MM.1S (cell line): Measurements from ENCODE around the gene ROMO1.
A peak's percentile ranks its signal among the peaks of the same experiment; 100 is the strongest.

Experiments
- DNase-seq: peaks from one replicate; pipeline ENCODE4 v3.0.0-alpha.2; 2015
- H2AFZ ChIP-seq: fragments of 300-600 bp; sonication (generic); 2 replicates; pipeline ENCODE4 v1.6.0; 2016; ENCODE audit warnings: antibody characterized with exemption, low read length
- H3F3A ChIP-seq: fragments of 300-600 bp; sonication (generic); 2 replicates; pipeline ENCODE4 v1.6.1; 2016; ENCODE audit warnings: mild to moderate bottlenecking, antibody characterized with exemption, low read length, moderate library complexity, mixed read lengths; ENCODE audit not compliant: insufficient read depth
- H3K27ac ChIP-seq: fragments of 300-600 bp; sonication (generic); 2 replicates; pipeline ENCODE4 v1.5.1; 2016; ENCODE audit warnings: mild to moderate bottlenecking, low read length
- H3K27me3 ChIP-seq: fragments of 300-600 bp; sonication (generic); replicated peaks from 2 replicates; pipeline ENCODE4 v1.6.0; 2016; ENCODE audit warnings: low read length; ENCODE audit not compliant: insufficient read depth
- H3K36me3 ChIP-seq: fragments of 300-600 bp; sonication (generic); replicated peaks from 2 replicates; pipeline ENCODE4 v1.6.1; 2016; ENCODE audit warnings: mild to moderate bottlenecking, low read length, mixed read lengths; ENCODE audit not compliant: insufficient read depth
- H3K4me1 ChIP-seq: fragments of 300-600 bp; sonication (generic); 2 replicates; pipeline ENCODE4 v1.6.1; 2016; ENCODE audit warnings: low read length, mixed read lengths
- H3K4me2 ChIP-seq: fragments of 300-600 bp; sonication (generic); 2 replicates; pipeline ENCODE4 v1.6.0; 2016; ENCODE audit warnings: low read depth, low read length
- H3K4me3 ChIP-seq: fragments of 300-600 bp; sonication (generic); 2 replicates; pipeline ENCODE4 v1.5.1; 2016; ENCODE audit warnings: low read length, mixed read lengths
- H3K79me2 ChIP-seq: fragments of 300-600 bp; sonication (generic); 2 replicates; pipeline ENCODE4 v1.6.1; 2016; ENCODE audit warnings: mixed run types, low read length, mixed read lengths
- H3K9ac ChIP-seq: fragments of 300-600 bp; sonication (generic); 2 replicates; pipeline ENCODE4 v1.6.1; 2016; ENCODE audit warnings: low read length, mixed read lengths
- H3K9me2 ChIP-seq: fragments of 300-600 bp; sonication (generic); replicated peaks from 2 replicates; pipeline ENCODE4 v1.6.1; 2016; ENCODE audit warnings: mild to moderate bottlenecking, low read length, mixed read lengths; ENCODE audit not compliant: insufficient read depth
- H3K9me3 ChIP-seq: fragments of 300-600 bp; sonication (generic); replicated peaks from 2 replicates; pipeline ENCODE4 v1.6.1; 2016; ENCODE audit warnings: mild to moderate bottlenecking, low read length, mixed read lengths; ENCODE audit not compliant: insufficient read depth
- H4K20me1 ChIP-seq: fragments of 300-600 bp; sonication (generic); 2 replicates; pipeline ENCODE4 v1.6.1; 2016; ENCODE audit warnings: mild to moderate bottlenecking, low read length, moderate library complexity, mixed read lengths; ENCODE audit not compliant: insufficient read depth
- CTCF ChIP-seq: fragments of 300-600 bp; sonication (generic); IDR thresholded peaks from 2 replicates; pipeline ENCODE4 v1.5.1; 2016; ENCODE audit warnings: antibody characterized with exemption, low read length, mixed read lengths
- EZH2 ChIP-seq: fragments of 300-600 bp; sonication (generic); optimal IDR thresholded peaks from 2 replicates; pipeline ENCODE3; 2017; ENCODE audit warnings: low read depth, mild to moderate bottlenecking, antibody characterized with exemption, low read length, mixed read lengths
- EZH2phosphoT487 ChIP-seq: fragments of 300-600 bp; sonication (generic); IDR thresholded peaks from 2 replicates; pipeline ENCODE4 v1.6.1; 2018; ENCODE audit warnings: antibody characterized with exemption, low read length

ROMO1 gene

DNA sequence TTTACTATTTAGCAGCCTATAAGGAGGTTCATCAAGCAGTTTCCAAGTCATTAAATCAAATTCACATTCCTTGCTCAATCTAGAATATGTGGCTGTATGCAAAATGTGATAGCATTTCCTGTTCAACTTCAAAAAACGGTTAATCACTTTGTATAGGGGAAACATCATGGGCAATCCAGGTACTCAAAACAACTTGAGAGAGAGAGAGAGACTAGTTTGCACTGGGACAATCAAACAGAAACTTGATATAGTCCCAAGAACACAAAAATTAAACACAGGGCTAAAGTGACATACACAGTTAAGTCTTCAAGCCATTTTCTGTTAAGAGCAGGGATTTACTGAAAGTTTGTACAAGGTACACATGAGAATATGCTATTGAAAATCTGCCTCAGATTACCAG is 41.9 kb upstream of the ROMO1 start:
- TF ChIP-seq EZH2phosphoT487 (no peak), EZH2 (no peak), CTCF (no peak)

DNA sequence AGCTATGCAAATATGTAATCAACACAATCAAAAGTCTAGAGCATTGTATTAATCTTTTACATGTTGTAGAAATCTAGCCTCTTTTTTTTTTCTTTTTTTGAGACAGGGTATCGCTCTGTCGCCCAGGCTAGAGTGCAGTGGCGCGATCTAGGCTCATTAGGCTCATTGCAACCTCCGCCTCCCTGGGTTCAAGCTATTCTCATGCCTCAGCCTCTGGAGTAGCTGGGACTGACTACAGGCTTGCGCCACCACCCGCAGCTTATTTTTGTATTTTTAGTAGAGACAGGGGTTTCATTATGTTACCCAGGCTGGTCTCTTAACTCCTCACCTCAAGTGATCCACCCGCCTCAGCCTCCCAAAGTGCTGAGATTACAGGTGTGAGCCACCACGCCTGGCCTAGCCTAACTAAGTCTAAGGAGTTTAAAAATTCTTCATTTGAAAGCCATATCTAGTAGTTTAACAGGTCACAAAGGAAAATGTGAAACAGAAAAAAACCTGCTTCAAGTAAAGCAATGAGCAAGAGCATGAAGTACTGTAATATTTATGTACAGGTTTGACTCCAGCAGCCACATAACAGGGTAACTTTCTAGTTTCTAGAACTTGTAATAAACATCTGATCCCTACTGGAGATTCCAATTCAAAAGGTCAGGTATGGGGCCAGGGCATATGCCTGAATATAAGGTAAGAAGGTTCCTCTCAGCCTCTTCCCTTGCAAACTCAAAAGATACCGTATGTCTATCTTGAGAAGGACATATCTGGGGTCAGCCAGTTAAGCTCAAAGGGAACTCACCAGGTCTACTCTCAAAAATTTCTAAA is 38.9 kb upstream of the ROMO1 start:
- Histone ChIP-seq H3K9me3 (no peaks in the 10 kb centered on the region), H3K4me3 (no peak overlapping the region), H3K79me2 (peaks cover 94% of the 10 kb centered on the region), H2AFZ (no peak overlapping the region), H3K27me3 (no peaks in the 10 kb centered on the region), H3K9me2 (no peaks in the 10 kb centered on the region), H3K4me2 (peak overlapping the region; percentile 82), H4K20me1 (peaks cover 78% of the 10 kb centered on the region), H3K36me3 (peaks cover 5% of the 10 kb centered on the region), H3K9ac (no peak overlapping the region), H3F3A (peaks cover 27% of the 10 kb centered on the region), H3K27ac (no peak overlapping the region), H3K4me1 (peaks cover 31% of the 10 kb centered on the region)
- TF ChIP-seq EZH2phosphoT487 (no peak), EZH2 (no peak), CTCF (no peak)
- DNase-seq = no peak

More for the DNA sequence above, 41.9 kb upstream of the ROMO1 start:
- peaks cover 81% of the 10 kb centered on the region for H4K20me1 ChIP-seq
- no peak for DNase-seq
- H3K9me2 ChIP-seq = no peaks in the 10 kb centered on the region
- H3K27ac ChIP-seq = no peak overlapping the region
- H3K9ac ChIP-seq = no peak overlapping the region
- peaks cover 23% of the 10 kb centered on the region for H3K4me1 ChIP-seq
- H3F3A ChIP-seq = peaks cover 17% of the 10 kb centered on the region; the same call in 1 of the 2 replicates
- H3K4me3 ChIP-seq = no peak overlapping the region
- peaks cover 99% of the 10 kb centered on the region for H3K79me2 ChIP-seq
- no peak overlapping the region for H2AFZ ChIP-seq
- H3K4me2 ChIP-seq = no peak overlapping the region
- H3K36me3 ChIP-seq = peaks cover 28% of the 10 kb centered on the region
- no peaks in the 10 kb centered on the region for H3K9me3 ChIP-seq
- H3K27me3 ChIP-seq = no peaks in the 10 kb centered on the region

- TF ChIP-seq EZH2 (no peak), EZH2phosphoT487 (no peak), CTCF (no peak)
- Histone ChIP-seq H2AFZ (no peak overlapping the region), H3K79me2 (peaks cover 86% of the 10 kb centered on the region), H3F3A (peaks cover 27% of the 10 kb centered on the region), H3K9me2 (no peaks in the 10 kb centered on the region), H3K4me1 (peaks cover 31% of the 10 kb centered on the region), H3K27ac (peak overlapping the region; percentile 1; the same call in 1 of the 2 replicates), H3K9ac (no peak overlapping the region; the same call in 1 of the 2 replicates), H3K4me2 (peak overlapping the region; percentile 82), H3K9me3 (no peaks in the 10 kb centered on the region), H3K27me3 (no peaks in the 10 kb centered on the region), H3K4me3 (peak overlapping the region; percentile 92; the same call in 1 of the 2 replicates), H3K36me3 (0 out of 2 replicates have a peak, but pooled peaks cover 4% of the 10 kb centered on the region), H4K20me1 (peaks cover 71% of the 10 kb centered on the region)
- DNase-seq = peak; percentile 22
These were observed 38.2 kb upstream of the ROMO1 start for GRCh38 chr20:35661053-35661452.
